GM12892 (cell line): ENCODE data around the gene BLOC1S5.

Experiments
- POLR2A ChIP-seq: IDR thresholded peaks from 2 replicates; pipeline ENCODE4 v1.6.1; 2011; ENCODE audit warnings: low read depth, low read length, control low read depth
- POLR2AphosphoS5 ChIP-seq: IDR thresholded peaks from 2 replicates; pipeline ENCODE4 v1.6.1; 2011; ENCODE audit warnings: low read depth, low read length, control low read depth
- TAF1 ChIP-seq: IDR thresholded peaks from 2 replicates; pipeline ENCODE4 v1.6.1; 2011; ENCODE audit warnings: low read depth, mild to moderate bottlenecking, control low read depth, low read length, borderline replicate concordance

- no peak for TF ChIP-seq POLR2A
- no peak for TF ChIP-seq TAF1
- TF ChIP-seq POLR2AphosphoS5, result no peak
Measured at GRCh38 chr6:8090650-8091049, 26.5 kb upstream of the BLOC1S5 start.
